GM21576 (cell line): ENCODE results near the gene USP13.

Source experiments
- ATAC-seq: cut with Tn5 transposase; IDR thresholded peaks from one replicate; pipeline ENCODE4 v1.9.1; 2021; ENCODE audit warnings: mild to moderate bottlenecking, moderate library complexity; ENCODE audit not compliant: unreplicated experiment

The USP13 gene

GRCh38 chr3:179837374-179837773 lies 184.5 kb downstream of the USP13 start:
- ATAC-seq = no peak
